Measurements from ENCODE around the gene PCDH9.

PCDH9 gene

GRCh38 chr13:67229481-67230403 is at the start of gene PCDH9:
TSS of gene PCDH9 (minus strand) at chr13:67230336. CDS start at chr13:67228440, 1,896 bp downstream.
- DNase-seq = no peak

- no peak for DNase-seq
These were observed 48.1 kb upstream of the PCDH9 start for GRCh38 chr13:67278235-67278634.

- no peak for DNase-seq
These were observed 47.4 kb upstream of the PCDH9 start for GRCh38 chr13:67277581-67277980.

- DNase-seq = no peak
These were observed 45.3 kb upstream of the PCDH9 start for GRCh38 chr13:67275351-67275960.

GRCh38 chr13:67273001-67273400 is 42.9 kb upstream of the PCDH9 start:
- DNase-seq = no peak

GRCh38 chr13:67267136-67267535 is 37.0 kb upstream of the PCDH9 start:
- no peak for DNase-seq

GRCh38 chr13:67259208-67259607 is 29.1 kb upstream of the PCDH9 start:
- DNase-seq = no peak

GRCh38 chr13:67258482-67258881 is 28.3 kb upstream of the PCDH9 start:
- DNase-seq = no peak

- no peak for DNase-seq
These were observed 8.7 kb upstream of the PCDH9 start for GRCh38 chr13:67238861-67239260.

- no peak for DNase-seq
These were observed 8.2 kb upstream of the PCDH9 start for GRCh38 chr13:67238277-67238859.

- DNase-seq = no peak
These were observed 5.1 kb upstream of the PCDH9 start for GRCh38 chr13:67235265-67235664.

- DNase-seq = no peak
These were observed 2.2 kb upstream of the PCDH9 start for GRCh38 chr13:67232384-67232783.

GRCh38 chr13:67231289-67232000 is 1.3 kb upstream of the PCDH9 start:
- DNase-seq = no peak

- DNase-seq = peak; percentile 90
These were observed 510 bp upstream of the PCDH9 start for GRCh38 chr13:67230404-67231288.

GRCh38 chr13:67228916-67229315 is 1.2 kb downstream of the PCDH9 start:
- DNase-seq = no peak

- no peak for DNase-seq
These were observed 2.1 kb downstream of the PCDH9 start for GRCh38 chr13:67228031-67228430.

- no peak for DNase-seq
These were observed 2.8 kb downstream of the PCDH9 start for GRCh38 chr13:67227131-67227983.

GRCh38 chr13:67226696-67227095 is 3.4 kb downstream of the PCDH9 start:
- DNase-seq = no peak

- no peak for DNase-seq
These were observed 4.6 kb downstream of the PCDH9 start for GRCh38 chr13:67225252-67226159.

Measured in amniotic stem cell (primary cell).